ENCODE results near the gene MAN1A1.

DNA sequence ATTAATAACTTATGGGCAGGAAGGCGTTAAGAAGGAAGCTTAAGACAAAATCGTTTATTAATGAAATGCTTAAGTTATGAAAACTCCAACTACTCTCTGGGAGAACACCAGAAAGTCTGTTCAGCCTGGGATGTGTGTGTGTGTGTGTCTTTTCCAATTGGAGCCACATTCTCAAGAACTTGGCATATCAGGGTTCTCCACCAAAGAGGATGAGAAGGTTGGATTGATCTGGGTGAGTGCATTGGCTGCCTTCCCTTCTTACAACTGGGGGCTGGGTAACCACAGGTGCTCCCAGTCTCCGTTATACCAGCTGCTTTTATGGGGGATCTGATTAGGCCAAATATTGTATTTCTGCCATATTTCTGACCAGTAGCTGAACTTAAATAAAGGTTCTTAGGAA, 102.1 kb downstream of the MAN1A1 start:
- TF ChIP-seq, protein P1, sequence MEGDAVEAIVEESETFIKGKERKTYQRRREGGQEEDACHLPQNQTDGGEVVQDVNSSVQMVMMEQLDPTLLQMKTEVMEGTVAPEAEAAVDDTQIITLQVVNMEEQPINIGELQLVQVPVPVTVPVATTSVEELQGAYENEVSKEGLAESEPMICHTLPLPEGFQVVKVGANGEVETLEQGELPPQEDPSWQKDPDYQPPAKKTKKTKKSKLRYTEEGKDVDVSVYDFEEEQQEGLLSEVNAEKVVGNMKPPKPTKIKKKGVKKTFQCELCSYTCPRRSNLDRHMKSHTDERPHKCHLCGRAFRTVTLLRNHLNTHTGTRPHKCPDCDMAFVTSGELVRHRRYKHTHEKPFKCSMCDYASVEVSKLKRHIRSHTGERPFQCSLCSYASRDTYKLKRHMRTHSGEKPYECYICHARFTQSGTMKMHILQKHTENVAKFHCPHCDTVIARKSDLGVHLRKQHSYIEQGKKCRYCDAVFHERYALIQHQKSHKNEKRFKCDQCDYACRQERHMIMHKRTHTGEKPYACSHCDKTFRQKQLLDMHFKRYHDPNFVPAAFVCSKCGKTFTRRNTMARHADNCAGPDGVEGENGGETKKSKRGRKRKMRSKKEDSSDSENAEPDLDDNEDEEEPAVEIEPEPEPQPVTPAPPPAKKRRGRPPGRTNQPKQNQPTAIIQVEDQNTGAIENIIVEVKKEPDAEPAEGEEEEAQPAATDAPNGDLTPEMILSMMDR (conservative IDR thresholded peaks at IDR 0.05 in 1 of 2, IDR thresholded peaks at IDR 0.05 in 1 of 2; ENCODE audit: extremely low read depth in 1 of 2, insufficient read depth in 1 of 2, low read depth in 1 of 2, low read length in 2 of 2), result no peak
- TF ChIP-seq EZH2 (IDR thresholded peaks at IDR 0.05; ENCODE audit: borderline replicate concordance, low read length), result no peak

Measured in mammary epithelial cell (primary cell).